Hair follicular keratinocyte (primary cell): ENCODE measurements around the gene DIPK1B. TPM values are rescaled to one million over a fixed set of nuclear protein-coding genes. Genes with fewer than 3 reads are reported as not detected.

Source experiments
- total RNA-seq: library from RNA; depleted of rRNA; stranded (reverse); fragments of >200 nt; gene quantifications from 2 replicates; pipeline ENCODE4 v1.2.3, GENCODE V29; 2015

The DIPK1B gene
- total RNA-seq = 0.08 and 0.47 TPM in 2 replicates

GRCh38 chr9:136711751-136712689 is at the start of gene DIPK1B:
TSS of gene DIPK1B (plus strand) at chr9:136712572. CDS start at chr9:136712666, 94 bp downstream.

DNA sequence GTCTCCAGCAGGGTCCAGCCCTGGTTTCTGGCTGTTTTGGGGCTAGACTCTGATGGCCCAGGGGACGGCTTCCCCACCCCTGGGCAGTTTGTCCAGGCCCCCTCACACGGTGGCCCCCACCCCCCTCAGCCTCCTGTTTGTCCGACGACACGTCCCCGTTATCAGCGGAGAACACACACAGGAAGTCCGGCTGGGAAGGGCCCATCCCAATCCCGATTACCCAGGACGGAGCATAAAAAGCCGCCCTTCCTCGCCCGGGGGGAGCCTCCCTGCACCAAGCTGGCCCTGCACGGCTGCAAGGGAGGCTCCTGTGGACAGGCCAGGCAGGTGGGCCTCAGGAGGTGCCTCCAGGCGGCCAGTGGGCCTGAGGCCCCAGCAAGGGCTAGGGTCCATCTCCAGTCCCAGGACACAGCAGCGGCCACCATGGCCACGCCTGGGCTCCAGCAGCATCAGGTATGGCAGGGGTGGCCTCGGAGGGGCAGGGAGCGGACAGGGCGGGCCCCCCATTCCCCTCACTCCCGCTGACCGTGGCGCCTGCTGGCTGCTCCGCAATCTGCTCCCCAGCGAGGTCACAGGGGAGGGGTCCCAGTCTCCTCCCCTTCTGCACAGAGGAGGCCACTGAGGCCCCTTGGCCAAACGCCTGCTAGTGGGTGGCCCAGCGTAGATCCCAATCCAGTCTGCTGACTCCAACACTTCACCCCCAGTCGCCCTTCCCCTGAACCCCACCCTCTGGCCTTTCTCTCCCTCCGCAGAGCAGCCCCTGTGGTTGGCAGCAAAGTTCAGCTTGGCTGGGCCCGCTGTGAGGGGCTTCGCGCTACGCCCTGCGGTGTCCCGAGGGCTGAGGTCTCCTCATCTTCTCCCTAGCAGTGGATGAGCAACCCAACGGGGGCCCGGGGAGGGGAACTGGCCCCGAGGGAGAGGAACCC is 49.5 kb upstream of the DIPK1B start, which contains the start of gene EGFL7:
EGFL7 (plus strand) TSS at position 261 of the 926 bp plus-strand sequence. CDS start 5,367 bp downstream, outside the sequence.

DNA sequence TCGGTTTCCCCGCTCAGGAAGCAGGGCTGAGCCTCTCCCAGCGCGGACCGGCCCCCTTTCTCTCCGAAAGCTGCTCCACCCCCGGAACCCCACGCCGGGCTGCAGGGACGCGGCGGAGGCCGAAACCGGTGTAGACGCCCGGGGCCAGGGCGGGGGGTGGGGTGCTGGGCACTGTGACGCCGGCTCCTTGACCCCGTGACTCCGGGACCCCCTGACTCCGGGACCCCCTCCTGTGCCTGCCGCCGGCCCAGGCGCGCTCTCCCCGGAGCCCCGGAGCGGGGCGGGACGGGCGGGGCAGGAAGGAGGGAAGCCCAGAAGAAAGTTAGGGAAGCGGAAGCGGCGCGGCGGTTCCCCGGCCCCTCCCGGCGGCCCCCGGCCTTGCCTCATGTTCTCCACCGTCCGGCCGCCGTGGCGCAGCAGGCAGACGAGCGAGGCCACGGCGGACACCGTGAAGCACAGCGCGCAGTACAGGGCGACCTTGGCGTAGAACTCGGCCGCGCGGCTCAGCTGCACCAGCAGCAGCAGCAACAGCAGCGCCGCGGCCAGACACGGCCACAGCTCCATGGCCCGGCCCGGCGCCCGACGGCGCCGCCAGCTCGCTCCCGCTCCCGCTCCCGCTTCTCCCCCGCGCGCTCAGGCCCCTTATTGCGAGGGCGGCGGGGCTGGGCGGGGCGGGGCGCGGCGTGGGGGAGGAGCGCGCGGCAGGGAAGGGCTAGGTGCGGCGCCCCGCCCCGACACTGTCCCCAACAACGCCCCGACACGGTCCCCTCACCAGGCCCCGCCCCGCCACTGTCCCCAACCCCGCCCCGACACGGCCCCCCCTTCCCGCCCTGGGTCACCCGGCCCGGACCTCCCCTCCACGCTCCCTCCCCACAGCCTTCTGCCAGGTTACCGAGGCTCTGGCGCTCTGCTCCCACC is 25.3 kb upstream of the DIPK1B start, which contains the start of gene AGPAT2:
AGPAT2 (minus strand) TSS at position 664 of the 918 bp plus-strand sequence; CDS start at position 564, 100 bp downstream.

DNA sequence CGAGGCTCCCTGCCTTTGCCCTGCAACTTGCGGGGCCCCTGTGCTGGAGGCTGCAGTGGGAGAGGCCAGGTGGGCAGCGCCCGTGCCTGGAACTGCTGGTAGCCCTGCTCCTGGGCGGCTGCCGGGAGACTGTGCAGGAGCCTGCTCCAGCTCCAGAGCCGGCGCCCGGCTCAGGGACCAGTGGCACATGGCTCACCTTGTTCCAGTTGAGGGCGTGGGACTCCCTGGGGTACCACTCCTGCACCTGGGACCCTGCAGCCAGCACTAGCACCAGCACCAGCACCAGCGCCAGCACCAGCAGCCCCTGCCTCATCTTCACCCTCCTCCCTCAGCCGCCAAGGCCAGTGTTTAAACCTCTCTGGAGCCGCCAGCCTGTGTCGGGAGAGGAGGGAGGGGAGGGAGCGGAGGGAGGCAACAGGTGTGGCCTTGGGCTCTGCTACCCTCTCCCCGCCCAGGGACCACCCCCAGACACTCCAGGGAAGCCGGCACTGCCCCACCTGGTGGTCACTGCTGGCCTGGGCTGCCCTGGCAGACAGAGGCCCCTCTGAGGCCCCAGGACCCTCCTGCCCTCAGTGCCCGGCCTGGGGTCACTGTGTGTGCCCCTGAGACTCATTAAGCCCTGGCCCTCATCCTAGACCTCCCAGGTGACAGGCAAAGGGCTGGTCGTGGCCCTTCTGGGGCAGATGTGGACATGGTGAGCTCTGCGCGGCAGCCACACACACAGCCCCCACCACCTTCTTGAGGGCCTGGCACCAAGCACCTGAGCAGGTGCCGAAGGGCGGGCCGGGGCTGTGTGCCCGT is 30.4 kb downstream of the DIPK1B start, which contains the start of gene LCN10:
LCN10 (minus strand) TSS at position 350 of the 801 bp plus-strand sequence; CDS start at position 313, 37 bp downstream.

DNA sequence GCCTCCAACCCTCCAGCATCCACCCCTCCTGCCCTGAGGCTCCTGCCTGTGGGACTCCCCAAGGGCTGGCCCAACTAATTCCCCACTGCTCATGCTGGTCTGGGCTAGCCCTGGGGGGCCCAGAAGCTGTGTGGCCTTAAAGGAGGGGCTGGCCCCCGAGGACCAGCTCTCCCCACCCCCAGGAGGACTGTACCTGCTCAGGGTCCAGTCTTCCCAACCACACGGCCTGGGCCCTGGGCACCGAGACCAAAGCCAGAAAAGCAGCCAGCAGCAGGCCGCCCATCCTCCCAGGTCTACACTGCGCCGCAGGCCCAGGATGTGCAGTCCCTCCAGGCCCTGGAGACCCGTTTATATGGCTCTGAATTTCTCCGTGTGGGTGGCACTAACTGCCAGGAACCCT is 35.8 kb downstream of the DIPK1B start, which contains the start of gene LCN6:
LCN6 (minus strand) TSS at position 325 of the 400 bp plus-strand sequence; CDS start at position 283, 42 bp downstream.

GRCh38 chr9:136764301-136764891 is 52.0 kb downstream of the DIPK1B start, which contains the start of gene LCN15:
TSS of gene LCN15 (minus strand) at chr9:136764518. CDS start at chr9:136764488, 30 bp downstream.

Other genes with a start within 250 kb of the DIPK1B start
- gene SEC16A, start 229.5 kb upstream of the DIPK1B start, total RNA-seq = 45.4 and 52.5 TPM in 2 replicates
- 62.9 and 93.1 TPM in 2 replicates for gene NOTCH1, start 166.5 kb upstream of the DIPK1B start, total RNA-seq
- 11.1 and 18.8 TPM in 2 replicates for gene EGFL7, start 49.7 kb upstream of the DIPK1B start, total RNA-seq
- 52.2 and 74.0 TPM in 2 replicates for gene AGPAT2, start 25.1 kb upstream of the DIPK1B start, total RNA-seq
- not detected in 2 replicates for gene LCN10, start 30.4 kb downstream of the DIPK1B start, total RNA-seq
- gene LCN6, start 36.0 kb downstream of the DIPK1B start, total RNA-seq = not detected in 2 replicates
- not detected in 2 replicates for gene LCN8, start 45.7 kb downstream of the DIPK1B start, total RNA-seq
- not detected in 2 replicates for gene LCN15, start 51.9 kb downstream of the DIPK1B start, total RNA-seq
- gene TMEM141, start 78.8 kb downstream of the DIPK1B start, total RNA-seq = 240 and 247 TPM in 2 replicates
- 1.3 TPM in 1 of 2 replicates, not detected in the other for gene CCDC183, start 83.8 kb downstream of the DIPK1B start, total RNA-seq
- 82.2 and 126 TPM in 2 replicates for gene RABL6, start 95.4 kb downstream of the DIPK1B start, total RNA-seq
- gene AJM1, start 129.9 kb downstream of the DIPK1B start, total RNA-seq = 0.87 and 2.0 TPM in 2 replicates
- 127 and 150 TPM in 2 replicates for gene PHPT1, start 136.8 kb downstream of the DIPK1B start, total RNA-seq
- gene MAMDC4, start 139.8 kb downstream of the DIPK1B start, total RNA-seq = 2.6 and 3.1 TPM in 2 replicates
- 302 and 330 TPM in 2 replicates for gene EDF1, start 153.7 kb downstream of the DIPK1B start, total RNA-seq
- 10.0 and 16.7 TPM in 2 replicates for gene TRAF2, start 173.9 kb downstream of the DIPK1B start, total RNA-seq
- gene FBXW5, start 232.2 kb downstream of the DIPK1B start, total RNA-seq = 149 and 155 TPM in 2 replicates
- not detected in 2 replicates for gene C8G, start 232.7 kb downstream of the DIPK1B start, total RNA-seq
- gene LCN12, start 239.7 kb downstream of the DIPK1B start, total RNA-seq = not detected in 2 replicates